ENCODE results near the gene NUDT5. TPM values are rescaled to one million over a fixed set of nuclear protein-coding genes. Genes with fewer than 3 reads are reported as not detected.

The NUDT5 gene
- total RNA-seq (2021), result 109 and 117 TPM in 2 replicates
- long read RNA-seq, partial matches to known transcripts, result 14 of 40 reads
- long read RNA-seq, other reads (novel, unspliced or antisense), result 25 of 40 reads

DNA sequence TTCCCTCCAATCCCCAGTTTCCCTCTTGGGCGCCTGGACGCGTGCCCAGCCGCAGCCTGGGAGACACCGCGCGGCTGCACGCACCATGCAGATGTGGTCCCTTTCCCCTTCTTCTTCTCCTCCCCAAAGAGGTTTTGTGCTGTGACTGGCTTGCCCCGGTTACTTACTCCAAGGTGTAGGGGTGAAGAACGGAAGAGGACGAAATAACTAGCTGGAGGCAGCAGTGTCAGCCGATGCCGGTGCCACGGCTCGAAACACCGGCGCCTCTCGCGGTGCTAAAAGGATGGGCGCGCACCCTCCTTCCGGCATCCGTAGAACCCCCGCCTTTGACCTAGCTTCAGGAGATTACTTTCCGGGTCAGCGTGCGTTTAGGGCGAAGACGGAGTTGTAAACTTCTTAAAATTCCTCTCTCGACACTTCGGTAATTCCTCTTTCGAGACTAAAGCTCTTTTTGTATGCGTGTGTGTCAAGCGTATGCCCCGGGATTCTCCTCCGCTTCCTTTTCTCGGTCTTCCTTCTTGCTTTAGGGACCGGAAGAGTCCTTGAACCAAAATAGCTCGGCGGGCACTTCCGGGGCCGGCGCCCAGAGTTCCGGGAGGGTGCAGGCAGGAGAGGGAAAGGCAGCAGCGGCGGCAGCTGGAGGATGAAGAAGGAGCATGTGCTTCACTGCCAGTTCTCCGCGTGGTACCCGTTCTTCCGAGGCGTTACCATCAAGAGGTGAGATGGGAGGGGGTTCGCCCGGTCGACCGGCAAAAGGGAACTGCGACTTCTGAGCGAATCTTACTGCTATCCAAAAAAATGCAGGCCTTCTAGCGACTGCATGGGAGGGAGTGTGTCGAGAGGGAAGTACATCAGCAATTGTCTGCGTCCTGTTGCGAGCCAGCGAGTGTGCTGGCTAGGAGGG, at the start of gene NUDT5, which contains the start of gene CDC123:
Gene NUDT5 (minus strand): TSS at position 289 of the 904 bp plus-strand sequence. CDS start 9,600 bp downstream, outside the sequence.
Gene CDC123 (plus strand): TSS at position 586 of the 904 bp plus-strand sequence. CDS start 58 bp downstream, at position 644.
- Mint-ChIP-seq H3K4me3 (peak within 1 kb of the TSS; percentile 89 to 94), H3K27ac (peak within 1 kb of the TSS; percentile 98 to 99 (median 99)), H3K36me3 (ENCODE audit: insufficient read depth in 1 of 3, low read depth in 3 of 3) (peaks cover 7 to 26% (median 21%) of the 10 kb centered on the region in 3 experiments; a peak in 5 of 7 replicates), H3K9me3 (peaks cover 0 to 1% of the 10 kb centered on the region in 2 experiments; a peak in 2 of 5 replicates), H3K27me3 (ENCODE audit: low read depth) (no peaks in the 10 kb centered on the region), H3K4me1 (peaks cover 6 to 17% of the 10 kb centered on the region in 2 experiments)
- Histone ChIP-seq H3K9ac (ENCODE audit: extremely low read depth, insufficient read length, low read length) (peak within 1 kb of the TSS; percentile 97), H3K27ac (ENCODE audit: insufficient read length, low read depth, low read length) (peak within 1 kb of the TSS; percentile 49), H3T11ph (ENCODE audit: low read length) (no peak within 1 kb of the TSS), H3K56ac (ENCODE audit: insufficient read length, low read depth, low read length) (peak within 1 kb of the TSS; percentile 11), H2BK20ac (ENCODE audit: low read depth, low read length, poor library complexity, severe bottlenecking) (no peak within 1 kb of the TSS), H2AK5ac (ENCODE audit: insufficient read length, low read length) (no peak within 1 kb of the TSS), H3K9me3 (ENCODE audit: control insufficient read depth, low read depth, low read length) (no peaks in the 10 kb centered on the region), H4K91ac (ENCODE audit: insufficient read length, low read depth, low read length) (no peak within 1 kb of the TSS), H3K27me3 (ENCODE audit: insufficient read depth, low read length) (no peaks in the 10 kb centered on the region), H3K14ac (ENCODE audit: insufficient read depth, low read length) (peak within 1 kb of the TSS; percentile 92), H2AFZ (ENCODE audit: low read length) (peak within 1 kb of the TSS; percentile 77), H3K79me1 (ENCODE audit: insufficient read depth, low read depth, low read length, poor library complexity, severe bottlenecking) (peaks cover 9% of the 10 kb centered on the region), H3K79me2 (ENCODE audit: insufficient read depth, low read length) (peaks cover 26% of the 10 kb centered on the region; the same call in 1 of the 2 replicates), H2BK12ac (ENCODE audit: insufficient read length, low read depth, low read length) (no peak within 1 kb of the TSS), H3K18ac (ENCODE audit: insufficient read length, low read depth, low read length) (peak within 1 kb of the TSS; percentile 77), H3K4me2 (ENCODE audit: insufficient read depth, insufficient read length, low read length) (peak within 1 kb of the TSS; percentile 80), H3K4ac (ENCODE audit: low read depth, low read length) (no peak within 1 kb of the TSS), H2BK15ac (ENCODE audit: low read depth, low read length) (no peak within 1 kb of the TSS), H3K23me2 (ENCODE audit: insufficient read length, low read depth, low read length, poor library complexity, severe bottlenecking) (peaks cover 4% of the 10 kb centered on the region), H2BK120ac (ENCODE audit: low read depth, low read length, poor library complexity, severe bottlenecking) (no peak within 1 kb of the TSS), H4K5ac (ENCODE audit: insufficient read length, low read depth, low read length) (no peak within 1 kb of the TSS), H3K23ac (ENCODE audit: insufficient read length, low read depth, low read length) (no peak within 1 kb of the TSS), H2BK5ac (ENCODE audit: insufficient read length, low read length) (peak within 1 kb of the TSS; percentile 61), H4K20me1 (ENCODE audit: control insufficient read depth, insufficient read depth, insufficient read length) (no peaks in the 10 kb centered on the region), H3K4me1 (ENCODE audit: insufficient read depth, low read length) (no peaks in the 10 kb centered on the region), H4K8ac (replicated peaks; ENCODE audit: insufficient read length, low read depth, low read length) (no peak within 1 kb of the TSS)
- no CpG with 5 or more reads among the region's 62 CpGs for WGBS (ENCODE audit: extremely low coverage, insufficient read length, low lambda C conversion rate)
- TF ChIP-seq, protein P1, sequence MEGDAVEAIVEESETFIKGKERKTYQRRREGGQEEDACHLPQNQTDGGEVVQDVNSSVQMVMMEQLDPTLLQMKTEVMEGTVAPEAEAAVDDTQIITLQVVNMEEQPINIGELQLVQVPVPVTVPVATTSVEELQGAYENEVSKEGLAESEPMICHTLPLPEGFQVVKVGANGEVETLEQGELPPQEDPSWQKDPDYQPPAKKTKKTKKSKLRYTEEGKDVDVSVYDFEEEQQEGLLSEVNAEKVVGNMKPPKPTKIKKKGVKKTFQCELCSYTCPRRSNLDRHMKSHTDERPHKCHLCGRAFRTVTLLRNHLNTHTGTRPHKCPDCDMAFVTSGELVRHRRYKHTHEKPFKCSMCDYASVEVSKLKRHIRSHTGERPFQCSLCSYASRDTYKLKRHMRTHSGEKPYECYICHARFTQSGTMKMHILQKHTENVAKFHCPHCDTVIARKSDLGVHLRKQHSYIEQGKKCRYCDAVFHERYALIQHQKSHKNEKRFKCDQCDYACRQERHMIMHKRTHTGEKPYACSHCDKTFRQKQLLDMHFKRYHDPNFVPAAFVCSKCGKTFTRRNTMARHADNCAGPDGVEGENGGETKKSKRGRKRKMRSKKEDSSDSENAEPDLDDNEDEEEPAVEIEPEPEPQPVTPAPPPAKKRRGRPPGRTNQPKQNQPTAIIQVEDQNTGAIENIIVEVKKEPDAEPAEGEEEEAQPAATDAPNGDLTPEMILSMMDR (conservative IDR thresholded peaks at IDR 0.05), result no peak
- DNase-seq, result peak; percentile 89

Measured in H9 (cell line).